ENCODE data around the gene FKRP.

DNA sequence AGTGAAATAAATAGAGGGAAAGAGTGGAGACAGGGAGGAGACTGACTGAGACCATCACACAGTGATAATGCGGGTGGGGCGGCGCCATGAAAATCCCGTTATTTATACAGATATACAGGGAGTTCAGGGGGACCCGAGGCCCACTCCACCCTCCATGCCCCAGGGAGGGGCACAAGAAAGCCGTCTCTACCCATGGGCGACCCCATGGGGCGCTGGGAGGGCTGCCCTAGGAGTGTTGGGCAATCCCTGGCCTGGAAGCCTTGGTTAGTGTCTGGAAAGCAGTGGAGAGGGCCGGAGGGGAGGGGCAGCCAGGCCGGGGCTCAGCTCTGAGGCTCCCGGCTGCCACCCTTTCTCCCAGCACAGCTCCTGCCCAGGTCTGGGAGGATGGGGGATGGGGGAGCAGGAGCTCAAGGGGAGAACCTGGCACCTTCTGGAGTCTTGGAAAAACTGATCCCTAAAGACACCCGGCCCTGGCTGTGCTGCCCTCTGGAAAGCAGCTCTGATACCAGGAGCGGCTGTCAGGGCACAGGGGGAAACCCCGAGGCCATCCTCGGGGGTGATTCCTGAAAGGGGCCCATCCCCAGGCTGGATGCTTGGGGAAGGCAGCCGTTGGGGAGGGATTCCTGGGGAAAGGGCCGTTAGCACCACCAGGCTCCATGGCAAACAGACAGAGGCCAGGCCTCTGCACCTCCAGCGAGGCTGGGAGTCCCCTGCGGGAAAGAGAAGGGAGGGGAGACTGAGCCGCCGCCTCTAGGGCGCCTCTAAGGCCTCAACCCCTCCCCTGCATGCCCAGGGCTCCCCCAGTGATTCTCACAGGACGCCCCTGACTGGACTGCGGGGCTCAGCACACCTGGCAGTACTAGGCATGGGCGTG, 26.0 kb upstream of the FKRP start:
- TF ChIP-seq, protein P1, sequence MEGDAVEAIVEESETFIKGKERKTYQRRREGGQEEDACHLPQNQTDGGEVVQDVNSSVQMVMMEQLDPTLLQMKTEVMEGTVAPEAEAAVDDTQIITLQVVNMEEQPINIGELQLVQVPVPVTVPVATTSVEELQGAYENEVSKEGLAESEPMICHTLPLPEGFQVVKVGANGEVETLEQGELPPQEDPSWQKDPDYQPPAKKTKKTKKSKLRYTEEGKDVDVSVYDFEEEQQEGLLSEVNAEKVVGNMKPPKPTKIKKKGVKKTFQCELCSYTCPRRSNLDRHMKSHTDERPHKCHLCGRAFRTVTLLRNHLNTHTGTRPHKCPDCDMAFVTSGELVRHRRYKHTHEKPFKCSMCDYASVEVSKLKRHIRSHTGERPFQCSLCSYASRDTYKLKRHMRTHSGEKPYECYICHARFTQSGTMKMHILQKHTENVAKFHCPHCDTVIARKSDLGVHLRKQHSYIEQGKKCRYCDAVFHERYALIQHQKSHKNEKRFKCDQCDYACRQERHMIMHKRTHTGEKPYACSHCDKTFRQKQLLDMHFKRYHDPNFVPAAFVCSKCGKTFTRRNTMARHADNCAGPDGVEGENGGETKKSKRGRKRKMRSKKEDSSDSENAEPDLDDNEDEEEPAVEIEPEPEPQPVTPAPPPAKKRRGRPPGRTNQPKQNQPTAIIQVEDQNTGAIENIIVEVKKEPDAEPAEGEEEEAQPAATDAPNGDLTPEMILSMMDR (conservative IDR thresholded peaks at IDR 0.05; ENCODE audit: low read length), result no peak
- no peak for TF ChIP-seq EZH2phosphoT487 (IDR thresholded peaks at IDR 0.05; ENCODE audit: borderline replicate concordance, low read depth, low read length)
